ENCODE data around the gene LRP2. TPM values are rescaled to one million over a fixed set of nuclear protein-coding genes. Genes with fewer than 3 reads are reported as not detected.
A peak's percentile ranks its signal among the peaks of the same experiment; 100 is the strongest.
"Not testable (repeated sequence)": the region's sequence is repeated elsewhere in the genome, so short reads cannot be mapped to it uniquely, and the experiment has no call there.

The LRP2 gene
- total RNA-seq, 1 donor from 2014 or later: 0.06 TPM

DNA sequence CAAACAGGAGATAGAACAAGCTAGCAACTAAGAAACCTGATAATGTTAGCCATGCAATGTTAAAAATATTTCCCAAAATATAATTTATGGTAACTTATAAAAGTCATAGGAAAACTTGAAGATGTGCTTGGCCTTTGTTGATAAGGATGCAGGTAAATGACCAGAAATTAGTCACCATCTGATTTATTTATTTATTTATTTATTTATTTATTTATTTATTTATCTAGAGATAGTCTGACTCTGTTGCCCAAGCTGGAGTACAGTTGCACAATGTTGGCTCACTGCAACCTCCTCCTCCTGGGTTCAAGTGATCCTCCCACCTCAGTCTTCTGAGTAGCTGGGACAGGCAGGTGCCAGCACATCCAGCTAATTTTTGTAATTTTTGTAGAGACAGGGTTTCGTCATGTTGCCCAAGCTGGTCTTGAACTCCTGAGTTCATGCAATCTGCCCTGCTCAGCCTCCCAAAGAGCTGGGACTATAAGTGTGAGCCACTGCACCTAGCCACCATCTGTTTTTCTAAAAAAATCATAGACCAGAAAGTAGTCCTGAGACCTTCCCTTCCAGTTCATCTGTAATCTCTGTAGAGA is 183.4 kb downstream of the LRP2 start:
- no peak for DNase-seq (ENCODE audit: extremely low read depth, low read depth, low spot score)

DNA sequence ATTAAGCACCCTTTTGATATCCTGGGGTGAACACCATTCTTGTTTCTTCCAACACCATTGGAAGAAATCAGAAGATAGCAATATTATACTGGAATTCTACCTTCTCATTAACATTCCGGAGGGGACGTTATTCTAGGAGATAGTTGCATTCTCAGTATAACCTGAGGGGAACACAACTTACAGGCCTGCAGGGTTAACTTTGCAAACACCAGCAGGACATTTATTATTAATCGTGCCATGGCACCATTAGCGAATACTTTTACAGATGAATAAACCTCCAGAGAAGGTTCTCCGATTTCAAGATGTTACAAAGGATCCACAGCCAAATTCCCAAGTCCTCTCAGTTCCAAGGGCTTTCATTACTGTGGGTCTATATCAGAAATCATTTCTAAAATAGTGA is 184.0 kb downstream of the LRP2 start:
- DNase-seq (ENCODE audit: extremely low read depth, low read depth, low spot score): no peak

DNA sequence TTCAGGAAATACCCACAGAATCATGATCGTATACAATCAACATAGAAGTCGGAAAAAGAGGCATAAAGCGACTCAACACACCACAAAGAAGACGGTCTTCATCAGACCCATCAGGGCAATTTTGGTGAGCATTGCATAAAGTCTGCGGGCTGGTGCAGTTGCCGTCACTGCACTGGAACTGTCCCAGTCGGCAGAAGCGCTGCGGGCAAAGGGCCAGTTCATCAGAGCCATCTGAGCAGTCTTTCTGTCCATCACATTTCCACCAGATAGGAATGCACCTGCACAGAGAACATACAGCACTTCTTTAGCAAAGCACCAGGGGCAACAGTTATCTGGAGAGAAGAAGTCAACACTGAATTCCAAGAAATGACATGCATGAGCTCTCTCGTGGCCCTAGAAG is 187.2 kb downstream of the LRP2 start:
- DNase-seq (ENCODE audit: extremely low read depth, low read depth, low spot score): no peak

DNA sequence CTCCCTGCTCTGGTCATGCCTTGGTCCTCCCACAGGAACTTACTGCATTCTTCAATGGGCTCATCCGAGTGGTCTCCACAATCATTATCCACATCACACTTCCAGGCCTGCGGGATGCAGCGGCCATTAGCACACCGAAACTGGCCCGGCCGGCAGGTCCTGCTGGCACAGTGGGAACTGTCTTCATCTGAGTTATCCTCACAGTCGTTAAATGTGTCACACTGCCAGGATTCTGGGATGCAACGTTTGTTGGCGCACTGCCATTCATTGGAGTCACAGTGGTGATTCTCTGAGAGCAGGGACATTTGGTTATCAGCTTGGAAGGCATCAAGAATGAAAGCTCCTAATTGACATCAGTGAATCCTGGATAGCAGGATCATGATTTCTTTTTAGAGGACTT is 188.5 kb downstream of the LRP2 start:
- DNase-seq (ENCODE audit: extremely low read depth, low read depth, low spot score): no peak

DNA sequence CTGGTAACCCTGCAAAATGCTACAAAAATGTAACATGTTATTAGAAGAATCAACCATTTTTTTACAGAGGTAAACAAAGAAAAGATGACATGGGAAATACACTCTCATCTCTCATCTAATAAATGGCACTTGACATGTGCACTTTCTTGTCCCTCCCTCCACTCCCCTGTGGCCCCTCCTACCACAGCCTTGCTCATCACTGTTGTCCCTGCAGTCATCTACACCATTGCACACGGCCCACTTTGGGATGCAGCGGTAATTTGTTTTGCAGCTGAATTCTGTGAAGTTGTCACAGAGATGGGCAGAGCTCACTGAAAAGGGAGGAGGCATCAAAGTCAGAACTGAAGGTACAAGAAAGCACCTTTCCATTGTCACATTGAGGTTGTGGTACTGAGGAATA is 189.4 kb downstream of the LRP2 start:
- no peak for DNase-seq (ENCODE audit: extremely low read depth, low read depth, low spot score)

DNA sequence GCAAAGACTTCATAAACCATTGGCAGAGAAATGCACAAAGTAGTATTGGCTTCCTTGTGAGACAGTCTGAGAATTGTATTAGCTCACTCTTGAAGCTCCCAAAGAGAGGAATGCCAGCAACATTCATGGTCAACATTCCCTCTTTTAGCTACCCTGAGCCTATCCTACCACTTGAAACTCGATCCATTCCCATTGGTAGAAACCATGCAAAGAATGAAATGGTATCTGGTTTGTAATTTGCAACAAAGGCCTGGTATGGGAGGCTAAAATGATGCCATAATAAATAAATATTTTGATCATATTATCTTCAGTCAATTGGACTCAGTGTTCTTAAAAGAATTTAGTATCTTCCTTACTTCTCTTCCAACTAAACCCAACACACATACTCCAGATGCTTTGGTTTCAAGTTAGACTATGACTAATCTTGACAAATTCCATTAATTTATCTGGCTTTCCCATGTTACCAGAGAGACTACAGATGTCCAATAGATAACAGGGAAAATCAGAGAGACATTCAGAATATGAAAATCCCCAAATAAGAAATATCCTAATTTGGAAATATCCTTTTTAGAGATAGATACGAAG is 190.1 kb downstream of the LRP2 start:
- DNase-seq (ENCODE audit: extremely low read depth, low read depth, low spot score): no peak

DNA sequence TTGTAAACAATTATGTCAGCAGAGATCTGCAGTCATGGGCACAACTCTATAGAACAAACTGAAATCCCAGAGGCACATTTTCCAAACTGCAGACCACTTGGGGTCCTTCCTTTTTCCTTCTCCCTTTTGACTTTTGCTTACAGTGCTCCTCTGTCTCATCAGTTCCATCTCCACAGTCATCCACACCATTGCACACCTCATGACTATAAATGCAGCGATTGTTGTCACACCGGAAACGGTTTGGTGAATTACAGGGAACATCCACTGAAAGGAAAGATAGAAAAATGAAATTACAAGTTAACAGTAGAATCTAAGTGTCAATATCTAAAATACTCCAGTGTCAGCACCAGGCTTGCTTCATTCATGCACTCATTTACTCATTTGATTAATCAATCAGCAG is 196.5 kb downstream of the LRP2 start:
- no peak for DNase-seq (ENCODE audit: extremely low read depth, low read depth, low spot score)

DNA sequence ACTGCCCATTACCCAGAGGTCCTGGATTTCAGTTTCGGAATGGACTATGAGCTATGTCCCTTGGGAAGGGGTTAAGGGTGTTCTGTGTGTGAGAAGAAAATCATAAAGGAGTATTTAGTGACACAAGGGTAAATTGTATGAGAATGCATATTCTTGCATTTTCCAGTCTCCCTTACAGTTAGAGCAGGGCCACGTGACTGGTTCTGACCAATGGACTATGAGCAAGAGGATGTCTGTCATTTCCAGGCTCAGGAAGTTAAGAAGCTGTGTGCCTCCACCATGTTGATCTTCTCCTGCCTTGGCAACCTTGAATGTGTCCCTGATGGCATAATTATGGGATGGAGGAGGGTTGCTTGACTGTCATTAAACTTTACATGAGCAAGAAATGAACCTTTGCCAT is 198.0 kb downstream of the LRP2 start:
- DNase-seq (ENCODE audit: extremely low read depth, low read depth, low spot score): no peak

DNA sequence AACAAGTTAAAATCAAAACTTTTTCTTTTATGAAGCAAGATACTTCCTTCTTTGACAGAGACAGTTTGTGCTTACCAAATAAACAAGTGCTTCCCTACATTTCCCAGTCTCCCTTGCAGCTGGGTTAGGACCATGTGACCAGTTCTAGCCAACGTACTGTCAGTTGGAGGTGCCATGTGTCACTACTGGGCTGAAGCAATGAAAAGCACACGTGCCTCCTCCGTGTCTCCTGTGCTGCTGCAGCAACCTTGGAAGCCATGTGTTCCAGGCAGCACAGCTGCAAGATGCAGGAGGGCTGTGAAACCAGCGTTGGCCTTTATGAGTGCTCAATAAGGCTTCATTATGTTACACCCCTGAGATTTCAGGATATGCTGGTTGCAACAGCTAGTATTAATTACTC is 199.7 kb downstream of the LRP2 start:
- DNase-seq (ENCODE audit: extremely low read depth, low read depth, low spot score): no peak

DNA sequence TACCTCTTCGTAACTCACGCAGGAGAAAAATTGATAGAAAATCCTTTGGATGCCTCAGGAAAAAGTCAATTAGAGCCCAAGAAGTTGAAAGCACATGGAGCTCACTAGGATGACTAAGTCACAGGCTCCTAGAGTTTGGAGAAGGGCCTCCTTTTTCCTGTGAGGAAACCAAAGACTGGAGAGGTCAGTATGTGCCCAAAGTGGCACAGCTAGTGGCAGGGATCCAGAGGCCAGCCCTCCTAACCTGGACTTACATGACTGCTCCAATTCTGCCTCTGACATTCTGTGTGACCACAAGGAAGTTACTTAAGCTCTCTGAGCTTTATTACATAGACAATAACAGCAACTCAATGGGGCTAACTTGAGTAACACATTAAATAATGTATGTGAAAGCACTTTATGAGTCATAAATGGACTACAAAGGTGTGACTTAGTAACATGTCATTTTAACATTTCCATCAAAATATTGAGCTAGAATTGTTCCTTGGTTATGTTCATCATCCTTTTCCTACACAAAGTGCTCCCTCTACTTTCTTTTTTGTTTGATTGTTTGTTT is 201.3 kb downstream of the LRP2 start:
- DNase-seq (ENCODE audit: extremely low read depth, low read depth, low spot score): no peak

DNA sequence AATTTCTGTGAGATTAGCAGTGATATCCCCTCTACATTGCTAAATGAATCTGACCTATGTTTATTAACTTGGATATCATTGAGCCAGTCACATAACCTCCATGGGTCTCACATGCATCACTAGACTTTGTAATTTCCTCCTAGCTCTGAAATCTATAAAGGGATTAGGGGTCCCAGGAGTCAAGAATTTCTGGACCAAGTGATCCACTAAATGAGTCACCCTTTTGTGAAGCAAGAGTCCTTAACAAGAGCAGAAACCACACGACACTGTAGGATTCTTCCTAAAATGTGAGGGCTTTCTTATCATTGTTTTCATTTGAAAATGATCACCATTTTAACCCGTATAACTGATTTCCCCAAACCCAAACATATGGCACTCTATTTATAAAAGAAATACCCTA is 202.6 kb downstream of the LRP2 start:
- no peak for DNase-seq (ENCODE audit: extremely low read depth, low read depth, low spot score)

DNA sequence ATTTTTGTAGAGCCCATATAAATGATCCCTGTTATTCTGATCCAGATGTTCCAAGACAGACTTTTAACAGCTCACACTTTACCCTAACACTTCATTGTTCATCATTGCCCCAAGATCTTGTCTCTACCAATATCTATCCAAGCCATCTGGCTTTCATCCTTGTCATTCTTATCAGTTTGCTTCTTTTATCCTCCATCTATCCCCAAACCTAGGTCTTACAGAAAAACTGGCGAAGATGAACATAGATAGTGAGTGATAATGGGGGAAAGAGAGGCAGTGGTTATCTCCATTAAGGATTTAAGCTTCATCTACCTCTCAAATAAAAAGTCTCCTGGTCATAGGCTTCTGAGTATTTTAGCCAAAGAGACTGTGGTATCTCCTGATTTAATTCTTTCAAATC is 203.5 kb downstream of the LRP2 start:
- DNase-seq (ENCODE audit: extremely low read depth, low read depth, low spot score): no peak

DNA sequence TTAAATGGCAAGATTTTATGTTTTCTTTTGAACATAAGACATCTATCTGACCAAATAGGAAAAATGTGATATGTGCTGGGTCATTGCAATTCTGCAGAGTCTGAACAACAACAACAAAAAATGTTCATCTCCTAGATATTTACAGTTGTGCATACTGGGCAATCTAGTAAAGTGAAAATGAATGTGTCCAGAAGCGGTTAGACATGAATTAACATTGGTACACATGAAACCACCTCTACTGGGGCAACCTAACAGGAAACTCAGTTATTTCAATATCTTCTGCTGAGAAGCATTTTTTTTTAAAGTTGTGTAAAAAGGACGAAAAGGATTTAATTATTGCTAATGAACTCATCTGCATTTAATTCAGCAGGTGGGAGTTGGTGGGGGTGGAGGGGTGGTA is 216.1 kb downstream of the LRP2 start:
- DNase-seq (ENCODE audit: extremely low read depth, low read depth, low spot score): no peak

DNA sequence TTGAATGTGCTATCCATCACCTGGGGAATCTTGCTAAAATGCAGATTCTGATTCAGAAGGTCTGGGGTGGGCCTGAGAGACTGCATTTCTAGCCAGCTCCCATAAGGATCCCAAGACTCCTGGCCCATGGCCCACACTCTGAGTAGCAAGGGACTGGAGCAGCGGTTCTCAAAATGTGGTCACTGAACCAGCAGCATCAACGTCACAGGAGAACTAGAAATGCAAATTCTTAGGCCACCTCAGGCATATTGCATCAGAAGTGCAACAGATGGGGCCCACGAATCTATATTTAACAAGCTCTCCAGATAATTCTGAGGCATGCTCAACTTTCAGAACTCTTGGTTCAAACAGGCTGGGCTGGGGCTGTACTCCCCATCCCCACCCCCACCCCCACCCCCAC is 218.3 kb downstream of the LRP2 start:
- no peak for DNase-seq (ENCODE audit: extremely low read depth, low read depth, low spot score)

DNA sequence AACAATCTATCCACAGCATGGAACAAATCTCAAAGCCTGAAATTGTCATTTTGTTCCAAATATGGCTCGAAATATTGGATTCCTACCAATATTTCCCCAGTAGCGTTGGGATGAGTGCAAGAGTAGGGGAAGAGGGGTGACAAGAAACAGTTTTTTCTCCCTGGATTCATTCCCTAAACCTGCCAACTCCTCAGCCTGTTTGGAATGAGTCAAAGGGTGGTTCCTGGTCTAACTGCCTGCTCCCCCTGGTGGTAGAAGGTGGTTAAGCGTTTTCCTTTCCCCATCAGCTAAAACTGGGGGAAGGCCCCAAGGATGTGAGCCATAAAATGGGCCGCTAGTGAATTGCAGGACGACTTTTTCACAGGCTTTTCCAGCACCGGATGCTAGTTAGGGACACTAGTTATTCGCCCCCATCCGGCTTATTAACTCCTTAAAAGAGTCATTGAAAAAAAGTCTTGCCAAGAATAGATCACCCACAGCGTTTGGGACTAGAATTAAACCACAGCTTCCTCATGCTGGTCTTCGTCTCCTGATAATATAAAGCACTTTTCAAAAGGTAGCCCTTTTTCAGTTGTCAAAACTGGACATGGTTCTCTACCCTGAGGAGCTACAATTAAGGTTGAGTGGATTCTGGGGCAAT is 220.5 kb downstream of the LRP2 start:
- peak; percentile 29 for DNase-seq (ENCODE audit: extremely low read depth, low read depth, low spot score)

DNA sequence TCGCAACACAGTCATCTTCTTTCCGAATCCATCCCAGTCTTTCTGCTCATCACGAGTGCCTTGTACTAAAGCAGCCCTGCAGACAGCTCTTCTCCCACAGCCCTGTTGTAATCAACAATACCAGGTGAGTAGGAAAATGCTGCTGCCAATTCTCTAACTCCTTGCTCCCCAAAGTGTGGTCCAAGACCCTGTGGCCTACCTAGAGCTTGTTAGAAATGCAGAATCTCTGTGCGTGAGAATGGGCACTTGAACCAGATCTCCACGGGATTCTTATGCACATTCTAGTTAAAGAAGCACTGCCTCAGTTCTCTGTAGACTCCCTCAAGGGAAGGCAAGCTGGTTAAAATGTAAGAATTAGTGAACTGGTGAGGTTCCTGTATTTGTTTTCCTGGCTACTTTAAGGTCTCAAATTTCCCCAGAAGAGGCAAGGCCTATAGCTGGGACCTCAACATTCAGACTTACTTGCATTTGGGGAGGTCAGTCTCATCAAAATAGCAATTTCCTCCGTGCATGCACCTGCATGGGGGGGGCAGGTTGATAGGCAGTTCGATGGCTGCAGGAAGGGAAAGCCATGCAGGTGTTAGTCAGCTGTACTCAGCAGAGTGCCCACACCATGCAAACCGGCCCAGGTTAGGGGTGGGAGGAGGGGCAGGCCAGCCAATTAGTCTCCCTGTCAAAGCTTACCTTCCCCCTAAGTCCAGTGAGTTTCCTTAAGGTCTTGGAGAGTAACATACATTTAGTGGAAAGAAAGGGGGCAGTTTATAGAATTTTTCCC is 222.2 kb downstream of the LRP2 start:
- DNase-seq (ENCODE audit: extremely low read depth, low read depth, low spot score): no peak

DNA sequence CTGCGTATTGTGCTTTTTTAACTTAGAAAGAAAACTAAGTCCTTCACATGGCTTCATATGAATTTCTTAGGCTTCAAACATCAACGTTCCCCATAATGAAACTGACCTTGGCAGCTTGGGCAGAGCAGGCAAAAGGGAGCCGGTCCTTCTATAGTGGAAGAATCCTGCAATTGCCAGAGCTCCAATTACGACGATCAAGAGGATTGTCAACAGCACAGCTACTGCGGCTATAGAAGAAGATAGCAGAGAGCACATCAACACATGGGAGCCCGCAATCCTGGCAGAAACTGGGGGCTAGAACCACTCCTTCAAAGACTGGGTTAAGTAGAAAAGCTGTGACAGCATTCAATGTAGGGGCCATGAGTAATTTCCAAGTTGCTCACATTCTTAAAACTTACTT is 223.2 kb downstream of the LRP2 start:
- DNase-seq (ENCODE audit: extremely low read depth, low read depth, low spot score): no peak

DNA sequence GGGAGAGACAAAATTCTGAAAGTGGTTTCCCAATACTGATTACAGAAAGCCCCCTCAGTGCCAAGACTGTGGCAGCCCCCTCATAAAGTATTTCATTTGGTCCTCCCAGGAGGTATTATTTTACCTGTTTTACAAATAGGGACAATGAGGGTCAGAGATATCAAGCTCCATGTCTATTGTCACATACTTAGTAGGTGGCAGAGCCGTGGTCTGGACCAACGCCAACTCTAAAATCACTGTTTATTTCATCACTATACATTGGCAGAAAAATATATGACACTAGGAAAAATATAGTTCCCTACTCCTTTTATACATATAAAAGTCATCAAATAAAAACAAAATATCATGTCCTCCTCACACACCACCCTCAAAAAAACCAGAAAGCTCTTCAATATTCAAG is 224.4 kb downstream of the LRP2 start:
- DNase-seq (ENCODE audit: extremely low read depth, low read depth, low spot score): no peak

DNA sequence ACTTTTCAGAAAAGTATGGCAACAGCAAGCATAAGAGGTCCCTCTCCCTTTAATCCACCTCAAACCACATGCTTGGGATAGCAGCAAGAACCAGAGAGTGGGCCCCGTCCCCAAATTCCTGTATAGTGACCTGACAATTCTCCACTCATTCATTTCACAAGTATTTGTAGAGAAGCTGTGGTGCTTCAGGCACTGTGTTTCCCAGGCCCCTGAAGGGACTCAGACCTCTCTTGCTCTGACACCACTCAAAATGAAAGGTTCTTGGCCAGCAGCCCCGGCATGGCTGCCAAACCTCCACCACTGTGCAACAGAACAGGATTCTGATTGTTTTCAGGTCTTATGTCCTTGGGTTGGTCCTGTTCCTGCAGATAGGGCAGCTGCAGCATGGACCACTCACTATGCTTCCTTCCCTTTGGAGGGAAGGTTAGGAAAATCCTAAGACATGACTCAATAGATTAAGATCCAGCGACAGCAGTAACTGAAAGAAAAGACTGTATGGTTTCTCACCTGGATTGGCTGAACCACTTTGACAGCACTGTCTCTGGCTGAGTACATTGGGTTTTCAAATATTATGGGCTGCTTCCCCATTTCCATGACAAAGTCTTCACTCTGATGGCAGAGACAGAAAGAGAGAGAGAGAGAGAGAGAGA is 225.3 kb downstream of the LRP2 start:
- no peak for DNase-seq (ENCODE audit: extremely low read depth, low read depth, low spot score)

DNA sequence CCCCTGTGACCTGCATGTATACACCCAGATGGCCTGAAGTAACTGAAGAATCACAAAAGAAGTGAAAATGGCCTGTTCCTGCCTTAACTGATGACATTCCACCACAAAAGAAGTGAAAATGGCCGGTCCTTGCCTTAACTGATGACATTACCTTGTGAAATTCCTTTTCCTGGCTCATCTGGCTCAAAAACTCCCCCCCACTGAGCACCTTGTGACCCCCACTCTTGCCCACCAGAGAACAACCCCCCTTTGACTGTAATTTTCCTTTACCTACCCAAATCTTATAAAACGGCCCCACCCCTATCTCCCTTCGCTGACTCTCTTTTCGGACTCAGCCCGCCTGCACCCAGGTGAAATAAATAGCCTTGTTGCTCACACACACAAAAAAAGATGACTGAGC is 225.9 kb downstream of the LRP2 start:
- DNase-seq (ENCODE audit: extremely low read depth, low read depth, low spot score): not testable (repeated sequence)

DNA sequence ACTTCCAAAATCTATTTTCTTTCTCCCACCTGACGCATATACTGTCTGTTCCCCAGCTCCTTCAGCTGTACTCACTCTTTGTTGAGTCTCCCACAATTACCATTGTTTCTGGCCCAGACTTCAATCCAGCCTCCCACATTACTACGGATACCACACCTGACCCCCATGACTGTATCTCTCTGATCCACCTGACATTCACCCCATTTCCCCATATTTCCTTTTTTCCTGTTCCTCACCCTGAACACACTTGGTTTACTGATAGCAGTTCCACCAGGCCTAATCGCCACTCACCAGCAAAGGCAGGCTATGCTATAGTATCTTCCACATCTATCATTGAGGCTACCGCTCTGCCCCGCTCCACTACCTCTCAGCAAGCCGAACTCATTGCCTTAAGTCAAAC is 228.1 kb downstream of the LRP2 start:
- DNase-seq (ENCODE audit: extremely low read depth, low read depth, low spot score): not testable (repeated sequence)

Data from glomerular endothelial cell (primary cell).